Activated CD4-positive, alpha-beta T cell treated with anti-CD3 and anti-CD28 coated beads, Interleukin-2, amount 10 ng/mL, durations not matched to agents 7 days and 5 days (primary cell): ENCODE results near the gene ECHS1. TPM values are rescaled to one million over a fixed set of nuclear protein-coding genes. Genes with fewer than 3 reads are reported as not detected.
"Not testable (repeated sequence)": the region's sequence is repeated elsewhere in the genome, so short reads cannot be mapped to it uniquely, and the experiment has no call there.

Experiments
- CTCF ChIA-PET: fragments of 350-600 bp; sonication (Branson Sonifier 250); formaldehyde crosslinking; loops from one replicate; lab custom pipeline; 2021; ENCODE audit warnings: antibody characterized with exemption; lab: Charles Lee
- POLR2A ChIA-PET: fragments of 350-600 bp; sonication (Branson Sonifier 250); formaldehyde crosslinking; loops from one replicate; lab custom pipeline; 2021; ENCODE audit warnings: antibody characterized with exemption; lab: Charles Lee
- DNase-seq: peaks from one replicate; pipeline ENCODE4 v3.0.0-alpha.2; 2020
- H3K27ac Mint-ChIP-seq: one replicate; pipeline ENCODE4 v1.8.0; 2021; ENCODE audit warnings: mild to moderate bottlenecking, moderate library complexity, mixed read lengths
- H3K27me3 Mint-ChIP-seq: one replicate; pipeline ENCODE4 v1.8.0; 2021; ENCODE audit warnings: mixed read lengths
- H3K36me3 Mint-ChIP-seq: one replicate; pipeline ENCODE4 v1.8.0; 2021; ENCODE audit warnings: low read depth, mixed read lengths
- H3K4me1 Mint-ChIP-seq: one replicate; pipeline ENCODE4 v1.8.0; 2021; ENCODE audit warnings: mixed read lengths
- H3K4me3 Mint-ChIP-seq: one replicate; pipeline ENCODE4 v1.8.0; 2021; ENCODE audit warnings: mild to moderate bottlenecking, moderate library complexity, mixed read lengths
- H3K9me3 Mint-ChIP-seq: one replicate; pipeline ENCODE4 v1.8.0; 2021; ENCODE audit warnings: mixed read lengths
- total RNA-seq, 2 experiments: library from RNA; stranded (reverse); gene quantifications; one replicate each; pipeline ENCODE4 v1.2.3, GENCODE V29; 2021

ECHS1 gene
- total RNA-seq, 2 experiments from 2014 or later = 34.9 to 40.2 TPM

DNA sequence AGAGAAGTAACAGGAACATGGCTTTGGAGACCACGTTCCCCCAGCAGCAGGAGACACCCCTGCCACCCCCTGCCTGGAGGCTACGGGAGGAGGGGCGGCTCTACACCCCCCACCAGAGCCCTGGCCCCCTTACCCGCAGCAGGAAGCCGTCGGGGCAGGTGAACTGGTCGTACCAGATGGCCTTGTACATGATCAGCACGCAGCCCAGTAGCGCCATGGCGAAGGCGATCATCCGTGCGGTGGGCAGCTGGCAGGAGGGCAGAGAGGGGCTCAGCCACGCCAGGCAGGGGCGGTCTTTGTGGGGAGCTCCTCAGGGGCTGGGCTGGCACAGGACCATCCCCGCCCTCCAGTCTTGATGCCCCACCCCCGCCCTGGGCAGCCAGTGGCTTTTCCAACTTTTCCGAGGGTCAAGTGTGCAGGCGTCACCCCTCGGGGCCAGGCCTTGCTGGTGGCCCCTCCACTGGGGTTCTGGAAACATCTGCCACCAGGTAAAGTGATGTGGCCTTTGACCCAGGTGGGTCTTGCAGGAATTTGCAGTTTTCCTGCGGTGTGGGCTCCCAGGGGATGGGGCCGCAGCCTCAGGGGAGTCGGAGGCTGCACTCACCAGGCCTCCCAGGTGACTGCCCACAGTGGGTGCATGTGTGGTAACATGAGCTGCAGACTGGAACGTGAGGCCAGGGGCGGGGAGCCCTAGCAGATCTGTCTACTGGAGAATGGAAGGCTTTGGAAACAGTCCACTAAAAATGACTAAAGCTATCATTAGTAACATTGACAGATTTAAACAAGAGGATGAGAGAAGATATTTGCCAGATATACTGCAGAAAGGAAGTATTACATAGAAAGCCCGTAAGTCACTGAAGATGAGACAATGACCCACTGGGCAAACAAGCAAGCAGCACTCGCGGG lies 46.2 kb downstream of the ECHS1 start:
- POLR2A ChIA-PET = no interaction called here
- DNase-seq = no peak
- no peaks in the 10 kb centered on the region for H3K36me3 Mint-ChIP-seq

GRCh38 chr10:133326223-133326551 lies 47.0 kb downstream of the ECHS1 start:
- Mint-ChIP-seq H3K27me3 (peaks cover 38% of the 10 kb centered on the region), H3K36me3 (no peaks in the 10 kb centered on the region), H3K4me1 (peaks cover 7% of the 10 kb centered on the region), H3K9me3 (no peaks in the 10 kb centered on the region), H3K4me3 (no peak overlapping the region), H3K27ac (no peak overlapping the region)
- DNase-seq = no peak
- ChIA-PET CTCF (no interaction called here), POLR2A (no interaction called here)

More for the DNA sequence above, 46.2 kb downstream of the ECHS1 start:
- CTCF ChIA-PET = no interaction called here
- H3K27me3 Mint-ChIP-seq = peaks cover 46% of the 10 kb centered on the region
- H3K4me1 Mint-ChIP-seq = peaks cover 7% of the 10 kb centered on the region
- H3K27ac Mint-ChIP-seq = no peak overlapping the region
- H3K9me3 Mint-ChIP-seq = no peaks in the 10 kb centered on the region
- no peak overlapping the region for H3K4me3 Mint-ChIP-seq

DNA sequence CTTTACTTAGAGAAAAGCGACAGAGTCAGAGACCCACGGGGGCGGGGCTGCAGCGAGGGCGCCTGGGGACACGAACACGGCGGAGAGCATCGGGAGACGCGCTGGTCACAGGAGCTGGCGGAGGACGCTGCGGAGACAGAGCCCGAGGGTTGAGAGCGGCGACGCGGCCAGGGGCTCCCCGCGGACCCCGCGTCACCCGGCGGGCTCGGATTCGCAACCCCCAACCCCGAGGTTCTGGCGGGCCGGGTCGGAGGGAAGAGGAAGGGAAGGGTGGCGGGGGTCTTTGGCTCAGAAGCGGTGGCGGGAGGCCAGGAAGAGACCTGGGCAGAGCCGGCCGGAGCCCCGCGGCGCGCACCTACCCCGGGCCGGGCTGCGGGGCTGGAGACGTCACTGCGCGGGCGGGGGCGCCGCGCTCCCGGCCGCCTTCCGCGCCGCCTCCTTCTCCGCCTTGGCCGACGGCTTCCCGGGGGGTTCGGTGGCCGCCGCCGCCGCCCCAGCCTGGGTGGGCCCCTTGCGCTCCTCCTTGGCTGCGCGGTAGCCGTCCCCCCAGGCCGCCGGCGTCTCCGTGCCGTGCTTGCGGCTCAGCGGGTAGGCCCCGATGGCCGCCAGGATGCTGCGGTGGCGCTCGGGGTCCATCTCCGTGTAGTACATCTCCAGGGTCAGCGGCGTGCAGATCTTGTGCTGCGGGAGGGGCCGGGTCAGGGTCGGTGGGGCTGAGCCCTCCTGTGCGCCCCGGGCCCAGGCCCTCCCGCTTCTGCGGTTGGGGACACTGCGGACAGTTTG lies 47.5 kb downstream of the ECHS1 start:
- no peaks in the 10 kb centered on the region for H3K9me3 Mint-ChIP-seq
- no peaks in the 10 kb centered on the region for H3K36me3 Mint-ChIP-seq
- POLR2A ChIA-PET = no interaction called here
- DNase-seq = no peak
- CTCF ChIA-PET = interaction anchor here (1.1 kb wide), 1 partner anchor 9 kb away, joined by 4 read pairs; no protein-coding TSS in a partner anchor
- peaks cover 33% of the 10 kb centered on the region for H3K27me3 Mint-ChIP-seq
- H3K27ac Mint-ChIP-seq = no peak overlapping the region
- peak overlapping the region; percentile 43 for H3K4me3 Mint-ChIP-seq
- H3K4me1 Mint-ChIP-seq = peaks cover 7% of the 10 kb centered on the region

- CTCF ChIA-PET = interaction anchor here (1.1 kb wide), 1 partner anchor 9 kb away, joined by 4 read pairs; no protein-coding TSS in a partner anchor
- POLR2A ChIA-PET = no interaction called here
- H3K9me3 Mint-ChIP-seq = no peaks in the 10 kb centered on the region
Observed at GRCh38 chr10:133324857-133325260, 48.3 kb downstream of the ECHS1 start.

DNA sequence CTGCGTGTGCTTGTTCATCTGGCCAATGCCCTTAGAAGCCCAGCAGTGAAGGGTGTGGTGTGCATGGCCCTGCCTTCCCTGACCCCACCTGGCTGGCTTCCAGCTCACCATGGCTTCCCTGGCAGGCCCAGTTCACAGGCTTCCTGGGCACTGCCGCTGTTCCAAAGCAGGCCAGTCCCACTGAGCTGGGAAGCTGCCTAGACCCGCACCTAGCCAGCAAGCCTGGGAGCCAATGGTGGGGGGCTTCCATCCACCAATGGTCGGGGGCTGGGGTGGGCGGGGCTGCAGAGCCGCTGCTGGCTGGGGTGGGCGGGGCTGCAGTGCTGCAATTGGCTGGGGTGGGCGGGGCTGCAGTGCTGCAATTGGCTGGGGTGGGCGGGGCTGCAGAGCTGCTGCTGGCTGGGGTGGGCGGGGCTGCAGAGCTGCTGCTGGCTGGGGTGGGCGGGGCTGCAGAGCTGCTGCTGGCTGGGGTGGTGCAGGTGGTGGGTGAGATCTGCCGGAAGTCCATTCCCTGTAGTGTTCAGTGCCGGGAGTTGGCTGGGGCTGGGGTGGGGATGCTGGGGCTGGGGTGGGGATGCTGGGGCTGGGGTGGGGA lies 48.9 kb downstream of the ECHS1 start:
- no peaks in the 10 kb centered on the region for H3K9me3 Mint-ChIP-seq
- DNase-seq = peak; percentile 50
- no peaks in the 10 kb centered on the region for H3K36me3 Mint-ChIP-seq
- CTCF ChIA-PET = interaction anchor here (1.0 to 1.3 kb wide), 2 partner anchors 57 to 64 kb away, joined by 3 read pairs; no protein-coding TSS in a partner anchor
- POLR2A ChIA-PET = no interaction called here
- no peak overlapping the region for H3K4me3 Mint-ChIP-seq
- H3K4me1 Mint-ChIP-seq = peaks cover 6% of the 10 kb centered on the region
- peaks cover 30% of the 10 kb centered on the region for H3K27me3 Mint-ChIP-seq
- no peak overlapping the region for H3K27ac Mint-ChIP-seq

More at GRCh38 chr10:133324857-133325260, 48.3 kb downstream of the ECHS1 start:
- Mint-ChIP-seq H3K36me3 (no peaks in the 10 kb centered on the region), H3K27me3 (peaks cover 31% of the 10 kb centered on the region), H3K4me3 (no peak overlapping the region), H3K4me1 (peaks cover 7% of the 10 kb centered on the region), H3K27ac (no peak overlapping the region)
- no peak for DNase-seq

DNA sequence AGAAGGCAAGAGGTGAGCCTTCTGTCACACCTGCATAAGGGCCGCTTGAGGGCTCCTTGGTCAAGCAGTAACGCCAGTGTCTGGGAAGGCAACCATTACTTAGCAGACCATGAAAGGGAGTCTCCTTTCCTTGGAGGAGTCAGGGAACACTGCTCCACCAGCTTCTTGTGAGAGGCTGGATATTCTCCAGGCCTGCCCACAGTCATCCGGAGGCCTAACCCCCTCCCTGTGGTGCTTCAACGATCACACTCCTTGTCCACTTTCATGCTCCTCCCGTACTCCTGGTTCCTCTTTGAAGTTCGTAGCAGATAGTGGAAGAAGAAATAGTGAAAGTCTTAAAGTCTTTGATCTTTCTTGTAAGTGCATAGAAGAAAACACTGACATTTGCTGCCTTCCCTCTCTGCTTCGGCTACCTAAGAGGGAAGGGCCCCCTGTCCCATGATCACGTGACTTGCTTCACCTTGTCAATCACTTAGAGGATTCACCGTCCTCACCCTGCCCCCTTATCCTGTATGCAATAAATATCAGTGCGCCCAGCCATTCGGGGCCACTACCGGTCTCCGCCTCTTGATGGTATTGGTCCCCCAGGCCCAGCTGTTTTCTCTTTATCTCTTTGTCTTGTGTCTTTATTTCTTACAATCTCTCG lies 51.0 kb downstream of the ECHS1 start:
- H3K4me1 Mint-ChIP-seq, H3K27ac Mint-ChIP-seq: not testable (repeated sequence)
- CTCF ChIA-PET = interaction anchor here (4.0 kb wide), 1 partner anchor 7 kb away, joined by 23 read pairs; no protein-coding TSS in a partner anchor

DNA sequence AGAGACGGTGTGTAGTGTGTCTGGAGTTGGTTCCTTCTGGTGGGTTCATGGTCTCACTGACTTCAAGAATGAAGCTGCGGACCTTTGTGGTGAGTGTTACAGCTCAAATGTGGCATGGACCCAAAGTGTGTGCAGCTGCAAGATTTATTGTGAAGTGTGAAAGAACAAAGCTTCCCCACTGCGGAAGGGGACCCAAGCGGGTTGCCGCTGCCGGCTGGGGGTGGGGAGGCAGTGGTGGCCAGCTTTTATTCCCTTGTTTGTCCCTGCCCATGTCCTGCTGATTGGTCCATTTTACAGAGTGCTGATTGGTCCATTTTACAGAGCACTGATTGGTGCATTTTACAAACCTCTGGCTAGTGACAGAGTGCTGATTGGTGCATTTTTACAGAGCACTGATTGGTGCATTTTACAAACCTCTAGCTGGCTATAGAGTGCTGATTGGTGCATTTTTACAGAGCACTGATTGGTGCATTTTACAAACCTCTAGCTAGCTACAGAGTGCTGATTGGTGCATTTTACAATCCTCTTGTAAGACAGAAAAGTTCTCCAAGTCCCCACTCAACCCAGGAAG lies 52.2 kb downstream of the ECHS1 start:
- H3K36me3 Mint-ChIP-seq, POLR2A ChIA-PET, H3K27me3 Mint-ChIP-seq, H3K4me3 Mint-ChIP-seq, H3K27ac Mint-ChIP-seq, DNase-seq, H3K9me3 Mint-ChIP-seq: not testable (repeated sequence)
- peaks cover 11% of the 10 kb centered on the region for H3K4me1 Mint-ChIP-seq
- CTCF ChIA-PET = interaction anchor here (4.0 kb wide), 1 partner anchor 8 kb away, joined by 23 read pairs; no protein-coding TSS in a partner anchor

More for the DNA sequence above, 51.0 kb downstream of the ECHS1 start:
- H3K4me3 Mint-ChIP-seq, H3K36me3 Mint-ChIP-seq, POLR2A ChIA-PET, H3K9me3 Mint-ChIP-seq, DNase-seq: not testable (repeated sequence)
- H3K27me3 Mint-ChIP-seq = peaks cover 20% of the 10 kb centered on the region

DNA sequence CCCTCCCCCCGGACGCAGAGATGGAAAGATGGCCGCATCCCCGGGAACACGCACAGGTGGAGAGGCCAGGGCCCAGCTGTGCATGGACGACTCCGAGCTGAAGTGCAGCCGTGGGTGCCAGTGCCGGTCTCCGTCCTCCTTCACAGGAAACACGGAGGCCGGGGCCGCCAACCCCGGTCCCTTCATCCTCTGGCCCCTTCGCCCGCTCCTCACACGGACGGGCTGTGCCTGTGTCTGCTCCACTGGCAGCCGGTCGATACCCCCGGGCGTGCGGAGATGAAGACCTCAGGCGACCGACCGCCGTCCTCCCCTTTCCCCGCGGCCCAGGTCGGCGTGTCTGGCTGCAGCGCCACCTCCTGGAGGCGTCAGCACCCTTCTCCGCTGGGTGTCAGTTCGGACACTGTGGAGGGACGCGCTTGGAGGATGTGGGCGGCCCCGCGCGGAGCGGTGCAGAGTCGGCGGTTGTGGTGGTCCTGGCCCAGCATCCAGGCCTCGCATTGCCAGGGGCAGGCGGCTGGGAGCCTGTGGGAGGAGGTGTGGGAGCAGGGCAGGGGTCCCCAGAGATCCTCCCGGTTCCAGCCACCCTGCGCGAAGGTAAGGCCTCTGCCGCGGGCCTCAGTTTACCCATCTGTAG lies 54.5 kb downstream of the ECHS1 start:
- ChIA-PET POLR2A (no interaction called here), CTCF (interaction anchor here (0.7 to 4.0 kb wide), 4 partner anchors 11 to 58 kb away, joined by 3 to 23 read pairs (median 3); no protein-coding TSS in a partner anchor)
- peak; percentile 65 for DNase-seq
- no peaks in the 10 kb centered on the region for H3K9me3 Mint-ChIP-seq
- no peak overlapping the region for H3K27ac Mint-ChIP-seq
- H3K27me3 Mint-ChIP-seq = peaks cover 5% of the 10 kb centered on the region
- H3K4me1 Mint-ChIP-seq = peaks cover 10% of the 10 kb centered on the region
- H3K4me3 Mint-ChIP-seq = peak overlapping the region; percentile 36
- H3K36me3 Mint-ChIP-seq = no peaks in the 10 kb centered on the region

GRCh38 chr10:133316732-133317131 lies 56.4 kb downstream of the ECHS1 start:
- H3K27me3 Mint-ChIP-seq = peaks cover 5% of the 10 kb centered on the region
- POLR2A ChIA-PET = no interaction called here
- CTCF ChIA-PET = no interaction called here
- H3K9me3 Mint-ChIP-seq = no peaks in the 10 kb centered on the region
- H3K36me3 Mint-ChIP-seq = peaks cover 7% of the 10 kb centered on the region
- no peak overlapping the region for H3K27ac Mint-ChIP-seq
- DNase-seq = no peak
- H3K4me1 Mint-ChIP-seq = peaks cover 10% of the 10 kb centered on the region
- H3K4me3 Mint-ChIP-seq = no peak overlapping the region

GRCh38 chr10:133316266-133316665 lies 56.9 kb downstream of the ECHS1 start:
- POLR2A ChIA-PET = no interaction called here

GRCh38 chr10:133315847-133316246 lies 57.3 kb downstream of the ECHS1 start:
- Mint-ChIP-seq H3K27me3 (peaks cover 5% of the 10 kb centered on the region), H3K36me3 (peaks cover 11% of the 10 kb centered on the region), H3K27ac (no peak overlapping the region), H3K4me3 (no peak overlapping the region), H3K9me3 (no peaks in the 10 kb centered on the region), H3K4me1 (peaks cover 10% of the 10 kb centered on the region)
- ChIA-PET CTCF (interaction anchor here (1.1 to 2.0 kb wide), 3 partner anchors 14 to 168 kb away, joined by 3 to 6 read pairs (median 5); no protein-coding TSS in a partner anchor), POLR2A (no interaction called here)
- DNase-seq = no peak

More at GRCh38 chr10:133316266-133316665, 56.9 kb downstream of the ECHS1 start:
- DNase-seq = no peak
- Mint-ChIP-seq H3K27me3 (peaks cover 5% of the 10 kb centered on the region), H3K27ac (no peak overlapping the region), H3K4me1 (peaks cover 10% of the 10 kb centered on the region), H3K36me3 (peaks cover 10% of the 10 kb centered on the region), H3K4me3 (no peak overlapping the region), H3K9me3 (no peaks in the 10 kb centered on the region)
- CTCF ChIA-PET = interaction anchor here (1.1 to 2.0 kb wide), 2 partner anchors 13 to 169 kb away, joined by 3 to 6 read pairs; no protein-coding TSS in a partner anchor
